Spleen (tissue), 11 donors: ENCODE measurements around the gene ABCG1. TPM values are rescaled to one million over a fixed set of nuclear protein-coding genes. Genes with fewer than 3 reads are reported as not detected.

Experiments
- DNase-seq: peaks from one replicate; pipeline ENCODE4 v3.0.0-alpha.2; 2020
- H3K27ac ChIP-seq, 8 donors: fragments of 200-600 bp; sonication (generic) in 7 of 8; 1 replicate in 4 of 8; 2 replicates in 4 of 8; pipeline versions ENCODE4 v1.5.0 to v1.8.0; 2016 to 2021; ENCODE audit warnings: inconsistent platforms in 4 of 8, mild to moderate bottlenecking in 4 of 8, moderate library complexity in 1 of 8
- H3K27me3 ChIP-seq, 7 donors: fragments of 200-600 bp; sonication (generic) in 6 of 7; replicated peaks in 1 of 7; 1 replicate in 4 of 7; 2 replicates in 3 of 7; pipeline versions ENCODE4 v1.5.0 to v1.8.0; 2016 to 2021; ENCODE audit warnings: inconsistent platforms in 3 of 7, mild to moderate bottlenecking in 1 of 7
- H3K36me3 ChIP-seq, 6 donors: fragments of 200-600 bp; sonication (generic) in 5 of 6; 1 replicate in 4 of 6; 2 replicates in 2 of 6; pipeline versions ENCODE4 v1.5.0 to v1.8.0; 2016 to 2021; ENCODE audit warnings: inconsistent platforms in 2 of 6
- H3K4me1 ChIP-seq, 6 donors: fragments of 200-600 bp; sonication (generic) in 5 of 6; 1 replicate in 3 of 6; 2 replicates in 3 of 6; pipeline versions ENCODE4 v1.5.0 to v1.8.0; 2016 to 2021; ENCODE audit warnings: inconsistent platforms in 3 of 6
- H3K4me3 ChIP-seq, 8 donors: fragments of 200-600 bp; sonication (generic) in 7 of 8; 1 replicate in 4 of 8; 2 replicates in 4 of 8; pipeline versions ENCODE4 v1.5.0 to v1.8.0; 2016 to 2021; ENCODE audit warnings: inconsistent platforms in 4 of 8, mild to moderate bottlenecking in 4 of 8, moderate library complexity in 2 of 8
- H3K9me3 ChIP-seq, 8 donors: fragments of 200-600 bp; sonication (generic) in 7 of 8; 1 replicate in 4 of 8; 2 replicates in 4 of 8; pipeline versions ENCODE4 v1.5.0 to v1.8.0; 2016 to 2021; ENCODE audit warnings: inconsistent platforms in 4 of 8
- CTCF ChIP-seq, 11 experiments: fragments of 200-600 bp in 7 of 11; fragments of 450-650 bp in 4 of 11; sonication (generic) in 4 of 11; IDR thresholded peaks in 8 of 11; conservative IDR thresholded peaks in 3 of 11; 1 replicate in 7 of 11; 2 replicates in 4 of 11; pipeline versions ENCODE4 v1.4.0 to v1.8.0; 2016 to 2021; ENCODE audit warnings: antibody characterized with exemption in 11 of 11, inconsistent platforms in 4 of 11, mild to moderate bottlenecking in 1 of 11
- POLR2A ChIP-seq, 3 donors: fragments of 450-650 bp; IDR thresholded peaks; one replicate each; pipeline ENCODE4 v1.5.1; 2017; ENCODE audit warnings: antibody characterized with exemption in 3 of 3, mild to moderate bottlenecking in 1 of 3
- POLR2AphosphoS5 ChIP-seq, 3 donors: sonication (generic); formaldehyde crosslinking; IDR thresholded peaks; one replicate each; pipeline ENCODE4 v1.5.1; 2017; ENCODE audit warnings: antibody characterized with exemption in 3 of 3
- WGBS, 5 donors: extraction: QIAGEN DNeasy Blood & Tissue Kit in 3 of 5; methylation state at CpG; one replicate each; pipeline versions ENCODE4 v1.1.5 to v1.1.7; 2013 to 2018; 5-methylcytosine and 5-hydroxymethylcytosine counted together
- intact Hi-C: fragments of 100-400 bp; cut with DNase I; formaldehyde crosslinking; loops from one replicate; pipeline ENCODE4 v1.15.0; 2023; ENCODE audit warnings: low total_unique reads
- polyA plus RNA-seq, 3 donors: library from polyadenylated mRNA; stranded (reverse); fragments of 200-250 nt; gene quantifications; one replicate each; pipeline ENCODE4 v1.2.1, GENCODE V29; 2013
- total RNA-seq, 7 donors: library from RNA; depleted of rRNA in 3 of 7; stranded (reverse); fragments of >200 nt in 3 of 7; fragmentation: NEBNext Ultra II Directional in 4 of 7; extraction: Animal tissue kit (Norgen Biotek cat#: 25700) in 4 of 7; gene quantifications; one replicate each; pipeline versions ENCODE4 v1.1.0 to v1.2.1, GENCODE V29; 2016 to 2021
- donor health status: healthy with polysubstance abuse.
- donor health status: DM: no; HTN: no; CAD: no; lungs with moderate emphysema.
- donor health status: DM: no; HTN: no; CAD: no.
- donor health status: Bipolar disorder and iron deficiency.
- donor health status: healthy.
- donor health status: DM: no; HTN: no; CAD: no.
- donor health status: DM: yes; HTN: yes; CAD: no.

The ABCG1 gene
- total and polyA plus RNA-seq, 10 donors: 14.6 to 143 (median 96.7) TPM

GRCh38 chr21:42278451-42279149, 59.7 kb downstream of the ABCG1 start:
- no peaks in the 10 kb centered on the region for H3K9me3 ChIP-seq
- peaks cover 0 to 45% (median 4%) of the 10 kb centered on the region in 6 donors for H3K4me1 ChIP-seq
- peaks cover 0 to 99% (median 50%) of the 10 kb centered on the region in 6 donors for H3K36me3 ChIP-seq
- no peaks in the 10 kb centered on the region for H3K27me3 ChIP-seq
- intact Hi-C loops: no loop called here
- WGBS, 5 donors: 86 to 89% (median 88%) methylated on average over 18 to 19 of the region's 19 CpGs
- no peak overlapping the region for H3K4me3 ChIP-seq
- no peak for DNase-seq
- H3K27ac ChIP-seq: peak overlapping the region in 3 of 8 donors; percentile 78 to 81 (median 79)
- no peak for TF ChIP-seq CTCF (IDR thresholded peaks at IDR 0.05 in 8 of 11, conservative IDR thresholded peaks at IDR 0.05 in 3 of 11)
- no peak for TF ChIP-seq POLR2A (IDR thresholded peaks at IDR 0.05)
- TF ChIP-seq POLR2AphosphoS5 (IDR thresholded peaks at IDR 0.05): no peak

- H3K36me3 ChIP-seq: peaks cover 0 to 95% (median 49%) of the 10 kb centered on the region in 6 donors
- H3K27me3 ChIP-seq: no peaks in the 10 kb centered on the region
- H3K27ac ChIP-seq: peak overlapping the region in 4 of 8 donors; percentile 11 to 51 (median 26)
- H3K9me3 ChIP-seq: no peaks in the 10 kb centered on the region
- peaks cover 0 to 45% (median 4%) of the 10 kb centered on the region in 6 donors for H3K4me1 ChIP-seq
- H3K4me3 ChIP-seq: no peak overlapping the region
- intact Hi-C loops: no loop called here
- TF ChIP-seq CTCF (IDR thresholded peaks at IDR 0.05 in 8 of 11, conservative IDR thresholded peaks at IDR 0.05 in 3 of 11) (no peak), POLR2AphosphoS5 (IDR thresholded peaks at IDR 0.05) (peak in 2 of 3 donors; percentile 7 to 37)
- peak; percentile 64 for DNase-seq
- 83 to 90% (median 88%) methylated on average over 17 to 20 of the region's 20 CpGs for WGBS, 5 donors
Observed at GRCh38 chr21:42279341-42279871, 60.5 kb downstream of the ABCG1 start.

- Histone ChIP-seq H3K27ac (peak overlapping the region in 4 of 8 donors; percentile 11 to 51 (median 26)), H3K27me3 (no peaks in the 10 kb centered on the region), H3K36me3 (peaks cover 0 to 95% (median 51%) of the 10 kb centered on the region in 6 donors), H3K4me3 (no peak overlapping the region), H3K4me1 (peaks cover 0 to 44% (median 4%) of the 10 kb centered on the region in 6 donors), H3K9me3 (no peaks in the 10 kb centered on the region)
- no peak for DNase-seq
- 86 to 97% (median 89%) methylated on average over 9 to 11 of the region's 11 CpGs for WGBS, 5 donors
- intact Hi-C loops: no loop called here
- TF ChIP-seq POLR2A (IDR thresholded peaks at IDR 0.05): no peak
- TF ChIP-seq POLR2AphosphoS5 (IDR thresholded peaks at IDR 0.05): no peak
- no peak for TF ChIP-seq CTCF (IDR thresholded peaks at IDR 0.05 in 8 of 11, conservative IDR thresholded peaks at IDR 0.05 in 3 of 11)
Observed at GRCh38 chr21:42279888-42280287, 60.9 kb downstream of the ABCG1 start.
